ENCODE results near the gene PDSS2. TPM values are rescaled to one million over a fixed set of nuclear protein-coding genes. Genes with fewer than 3 reads are reported as not detected.

The PDSS2 gene
- total RNA-seq, 1 donor from 2014 or later: 10.7 TPM

- Mint-ChIP-seq H3K27ac (no peak overlapping the region), H3K27me3 (ENCODE audit: low read depth) (no peaks in the 10 kb centered on the region), H3K4me3 (no peak overlapping the region), H3K9me3 (no peaks in the 10 kb centered on the region), H3K4me1 (peaks cover 26% of the 10 kb centered on the region), H3K36me3 (no peaks in the 10 kb centered on the region)
- TF ChIP-seq CTCF (IDR thresholded peaks at IDR 0.05; ENCODE audit: unreplicated experiment): no peak
- no peak for DNase-seq (ENCODE audit: low spot score in 2 of 2, unreplicated experiment in 2 of 2)
These were observed 304.6 kb downstream of the PDSS2 start for GRCh38 chr6:107154801-107155160.

GRCh38 chr6:107154131-107154800, 305.1 kb downstream of the PDSS2 start:
- Mint-ChIP-seq H3K27me3 (ENCODE audit: low read depth) (no peaks in the 10 kb centered on the region), H3K4me3 (no peak overlapping the region)

GRCh38 chr6:107152638-107153430, 306.5 kb downstream of the PDSS2 start:
- H3K4me1 Mint-ChIP-seq: peaks cover 26% of the 10 kb centered on the region
- no peaks in the 10 kb centered on the region for H3K9me3 Mint-ChIP-seq
- no peak overlapping the region for H3K27ac Mint-ChIP-seq
- TF ChIP-seq CTCF (IDR thresholded peaks at IDR 0.05; ENCODE audit: unreplicated experiment): no peak
- H3K27me3 Mint-ChIP-seq (ENCODE audit: low read depth): no peaks in the 10 kb centered on the region
- no peaks in the 10 kb centered on the region for H3K36me3 Mint-ChIP-seq
- DNase-seq (ENCODE audit: low spot score in 2 of 2, unreplicated experiment in 2 of 2): no peak
- H3K4me3 Mint-ChIP-seq: no peak overlapping the region

More at GRCh38 chr6:107154131-107154800, 305.1 kb downstream of the PDSS2 start:
- Mint-ChIP-seq H3K9me3 (no peaks in the 10 kb centered on the region), H3K27ac (no peak overlapping the region), H3K4me1 (peaks cover 26% of the 10 kb centered on the region), H3K36me3 (no peaks in the 10 kb centered on the region)
- no peak for TF ChIP-seq CTCF (IDR thresholded peaks at IDR 0.05; ENCODE audit: unreplicated experiment)
- no peak for DNase-seq (ENCODE audit: low spot score in 2 of 2, unreplicated experiment in 2 of 2)

- no peaks in the 10 kb centered on the region for H3K27me3 Mint-ChIP-seq (ENCODE audit: low read depth)
- TF ChIP-seq CTCF (IDR thresholded peaks at IDR 0.05; ENCODE audit: unreplicated experiment): no peak
- H3K36me3 Mint-ChIP-seq: no peaks in the 10 kb centered on the region
- H3K27ac Mint-ChIP-seq: no peak overlapping the region
- H3K4me3 Mint-ChIP-seq: no peak overlapping the region
- DNase-seq (ENCODE audit: low spot score in 2 of 2, unreplicated experiment in 2 of 2): no peak
- H3K9me3 Mint-ChIP-seq: no peaks in the 10 kb centered on the region
- no peaks in the 10 kb centered on the region for H3K4me1 Mint-ChIP-seq
These were observed 314.7 kb downstream of the PDSS2 start for GRCh38 chr6:107144666-107145065.

GRCh38 chr6:107144014-107144413, 315.4 kb downstream of the PDSS2 start:
- Mint-ChIP-seq H3K27ac (no peak overlapping the region), H3K4me3 (no peak overlapping the region), H3K9me3 (no peaks in the 10 kb centered on the region)

More at GRCh38 chr6:107144014-107144413, 315.4 kb downstream of the PDSS2 start:
- Mint-ChIP-seq H3K4me1 (no peaks in the 10 kb centered on the region), H3K27me3 (ENCODE audit: low read depth) (no peaks in the 10 kb centered on the region), H3K36me3 (no peaks in the 10 kb centered on the region)
- DNase-seq (ENCODE audit: low spot score in 2 of 2, unreplicated experiment in 2 of 2): no peak
- no peak for TF ChIP-seq CTCF (IDR thresholded peaks at IDR 0.05; ENCODE audit: unreplicated experiment)
